ENCODE results near the gene PCDH1. TPM values are rescaled to one million over a fixed set of nuclear protein-coding genes. Genes with fewer than 3 reads are reported as not detected.

Gene PCDH1
- total and polyA plus RNA-seq, 2 of the 13 experiments (the other 11 are each of a cell fraction or from before 2014, with no cell fraction given), result 0.11 to 0.83 TPM

DNA sequence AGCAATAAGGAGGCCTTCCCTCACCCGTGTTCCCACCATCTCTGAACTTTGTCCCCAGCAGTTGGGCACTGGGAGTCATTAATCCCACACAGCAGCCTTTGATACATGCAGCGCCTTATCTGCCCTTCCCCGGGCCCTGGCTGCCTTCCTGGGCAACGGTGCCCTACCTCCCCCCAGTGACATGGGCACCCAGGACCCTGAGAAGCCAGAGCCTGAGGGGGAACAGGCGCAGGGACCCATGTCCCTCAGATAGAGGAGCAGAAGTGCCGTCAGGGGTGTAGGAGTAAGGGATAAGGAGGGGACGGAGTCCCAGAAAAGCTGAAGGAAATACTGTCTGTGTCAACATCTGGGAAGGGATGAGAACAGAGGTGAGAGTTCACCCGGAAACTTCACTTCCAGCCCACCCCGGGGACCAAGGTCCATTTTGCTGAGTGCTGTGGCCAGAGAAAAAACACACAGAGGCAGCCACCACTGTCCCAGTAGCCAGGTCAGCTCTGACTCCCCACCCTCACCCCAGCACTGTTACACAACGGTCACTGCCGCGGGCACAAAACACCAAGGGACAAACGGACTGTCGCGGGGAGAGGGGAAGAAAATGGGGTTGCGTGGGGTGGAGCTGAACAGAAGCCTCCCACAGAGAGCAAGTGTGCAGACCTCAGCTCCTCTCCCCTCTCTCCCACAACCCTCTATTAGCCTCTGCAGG lies 3.8 kb downstream of the PCDH1 start (continued):
- peak; percentile 38 for TF ChIP-seq CEBPG (CRISPR knock-in tag; IDR thresholded peaks at IDR 0.05)
- TF ChIP-seq ZBTB7B (CRISPR knock-in tag; IDR thresholded peaks at IDR 0.05), result peak; percentile 60; the same call in 1 of the 2 replicates
- TF ChIP-seq GABPA (IDR thresholded peaks at IDR 0.05; ENCODE audit: low read depth, low read length), result no peak
- TF ChIP-seq GABPA (CRISPR knock-in tag; IDR thresholded peaks at IDR 0.05; ENCODE audit: low read depth), result peak; percentile 55
- TF ChIP-seq, protein P1, sequence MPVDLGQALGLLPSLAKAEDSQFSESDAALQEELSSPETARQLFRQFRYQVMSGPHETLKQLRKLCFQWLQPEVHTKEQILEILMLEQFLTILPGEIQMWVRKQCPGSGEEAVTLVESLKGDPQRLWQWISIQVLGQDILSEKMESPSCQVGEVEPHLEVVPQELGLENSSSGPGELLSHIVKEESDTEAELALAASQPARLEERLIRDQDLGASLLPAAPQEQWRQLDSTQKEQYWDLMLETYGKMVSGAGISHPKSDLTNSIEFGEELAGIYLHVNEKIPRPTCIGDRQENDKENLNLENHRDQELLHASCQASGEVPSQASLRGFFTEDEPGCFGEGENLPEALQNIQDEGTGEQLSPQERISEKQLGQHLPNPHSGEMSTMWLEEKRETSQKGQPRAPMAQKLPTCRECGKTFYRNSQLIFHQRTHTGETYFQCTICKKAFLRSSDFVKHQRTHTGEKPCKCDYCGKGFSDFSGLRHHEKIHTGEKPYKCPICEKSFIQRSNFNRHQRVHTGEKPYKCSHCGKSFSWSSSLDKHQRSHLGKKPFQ (CRISPR knock-in tag; IDR thresholded peaks at IDR 0.05; ENCODE audit: insufficient replicate concordance), result peak; percentile 47
- no peak for TF ChIP-seq NR2F1 (CRISPR knock-in tag; IDR thresholded peaks at IDR 0.05)
- TF ChIP-seq ETV5 (CRISPR knock-in tag; IDR thresholded peaks at IDR 0.05; ENCODE audit: borderline replicate concordance), result peak; percentile 79; the same call in 1 of the 2 replicates
- peak; percentile 48; the same call in 1 of the 2 replicates for TF ChIP-seq HMG20A (CRISPR knock-in tag; IDR thresholded peaks at IDR 0.05; ENCODE audit: borderline replicate concordance)
- TF ChIP-seq ZIK1 (CRISPR knock-in tag; IDR thresholded peaks at IDR 0.05; ENCODE audit: borderline replicate concordance, low read depth), result 0 out of 2 replicates have a peak, but pooled peaks have one; percentile 37
- peak; percentile 47; the same call in 1 of the 2 replicates for TF ChIP-seq SAFB2 (CRISPR knock-in tag; IDR thresholded peaks at IDR 0.05; ENCODE audit: borderline replicate concordance, low read depth)
- peak; percentile 68 for TF ChIP-seq ELF3 (CRISPR knock-in tag; IDR thresholded peaks at IDR 0.05)
- TF ChIP-seq KDM5B (CRISPR knock-in tag; IDR thresholded peaks at IDR 0.05; ENCODE audit: borderline replicate concordance), result peak; percentile 49; the same call in 1 of the 2 replicates
- TF ChIP-seq ZNF501 (CRISPR knock-in tag; IDR thresholded peaks at IDR 0.05), result peak; percentile 39; the same call in 1 of the 2 replicates
- TF ChIP-seq, protein P2, sequence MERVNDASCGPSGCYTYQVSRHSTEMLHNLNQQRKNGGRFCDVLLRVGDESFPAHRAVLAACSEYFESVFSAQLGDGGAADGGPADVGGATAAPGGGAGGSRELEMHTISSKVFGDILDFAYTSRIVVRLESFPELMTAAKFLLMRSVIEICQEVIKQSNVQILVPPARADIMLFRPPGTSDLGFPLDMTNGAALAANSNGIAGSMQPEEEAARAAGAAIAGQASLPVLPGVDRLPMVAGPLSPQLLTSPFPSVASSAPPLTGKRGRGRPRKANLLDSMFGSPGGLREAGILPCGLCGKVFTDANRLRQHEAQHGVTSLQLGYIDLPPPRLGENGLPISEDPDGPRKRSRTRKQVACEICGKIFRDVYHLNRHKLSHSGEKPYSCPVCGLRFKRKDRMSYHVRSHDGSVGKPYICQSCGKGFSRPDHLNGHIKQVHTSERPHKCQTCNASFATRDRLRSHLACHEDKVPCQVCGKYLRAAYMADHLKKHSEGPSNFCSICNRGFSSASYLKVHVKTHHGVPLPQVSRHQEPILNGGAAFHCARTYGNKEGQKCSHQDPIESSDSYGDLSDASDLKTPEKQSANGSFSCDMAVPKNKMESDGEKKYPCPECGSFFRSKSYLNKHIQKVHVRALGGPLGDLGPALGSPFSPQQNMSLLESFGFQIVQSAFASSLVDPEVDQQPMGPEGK (CRISPR knock-in tag; IDR thresholded peaks at IDR 0.05), result 0 out of 2 replicates have a peak, but pooled peaks have one; percentile 52
- TF ChIP-seq, protein P3, sequence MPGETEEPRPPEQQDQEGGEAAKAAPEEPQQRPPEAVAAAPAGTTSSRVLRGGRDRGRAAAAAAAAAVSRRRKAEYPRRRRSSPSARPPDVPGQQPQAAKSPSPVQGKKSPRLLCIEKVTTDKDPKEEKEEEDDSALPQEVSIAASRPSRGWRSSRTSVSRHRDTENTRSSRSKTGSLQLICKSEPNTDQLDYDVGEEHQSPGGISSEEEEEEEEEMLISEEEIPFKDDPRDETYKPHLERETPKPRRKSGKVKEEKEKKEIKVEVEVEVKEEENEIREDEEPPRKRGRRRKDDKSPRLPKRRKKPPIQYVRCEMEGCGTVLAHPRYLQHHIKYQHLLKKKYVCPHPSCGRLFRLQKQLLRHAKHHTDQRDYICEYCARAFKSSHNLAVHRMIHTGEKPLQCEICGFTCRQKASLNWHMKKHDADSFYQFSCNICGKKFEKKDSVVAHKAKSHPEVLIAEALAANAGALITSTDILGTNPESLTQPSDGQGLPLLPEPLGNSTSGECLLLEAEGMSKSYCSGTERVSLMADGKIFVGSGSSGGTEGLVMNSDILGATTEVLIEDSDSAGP (CRISPR knock-in tag; IDR thresholded peaks at IDR 0.05; ENCODE audit: borderline replicate concordance), result peak; percentile 50; the same call in 1 of the 2 replicates
- TF ChIP-seq, protein P4, sequence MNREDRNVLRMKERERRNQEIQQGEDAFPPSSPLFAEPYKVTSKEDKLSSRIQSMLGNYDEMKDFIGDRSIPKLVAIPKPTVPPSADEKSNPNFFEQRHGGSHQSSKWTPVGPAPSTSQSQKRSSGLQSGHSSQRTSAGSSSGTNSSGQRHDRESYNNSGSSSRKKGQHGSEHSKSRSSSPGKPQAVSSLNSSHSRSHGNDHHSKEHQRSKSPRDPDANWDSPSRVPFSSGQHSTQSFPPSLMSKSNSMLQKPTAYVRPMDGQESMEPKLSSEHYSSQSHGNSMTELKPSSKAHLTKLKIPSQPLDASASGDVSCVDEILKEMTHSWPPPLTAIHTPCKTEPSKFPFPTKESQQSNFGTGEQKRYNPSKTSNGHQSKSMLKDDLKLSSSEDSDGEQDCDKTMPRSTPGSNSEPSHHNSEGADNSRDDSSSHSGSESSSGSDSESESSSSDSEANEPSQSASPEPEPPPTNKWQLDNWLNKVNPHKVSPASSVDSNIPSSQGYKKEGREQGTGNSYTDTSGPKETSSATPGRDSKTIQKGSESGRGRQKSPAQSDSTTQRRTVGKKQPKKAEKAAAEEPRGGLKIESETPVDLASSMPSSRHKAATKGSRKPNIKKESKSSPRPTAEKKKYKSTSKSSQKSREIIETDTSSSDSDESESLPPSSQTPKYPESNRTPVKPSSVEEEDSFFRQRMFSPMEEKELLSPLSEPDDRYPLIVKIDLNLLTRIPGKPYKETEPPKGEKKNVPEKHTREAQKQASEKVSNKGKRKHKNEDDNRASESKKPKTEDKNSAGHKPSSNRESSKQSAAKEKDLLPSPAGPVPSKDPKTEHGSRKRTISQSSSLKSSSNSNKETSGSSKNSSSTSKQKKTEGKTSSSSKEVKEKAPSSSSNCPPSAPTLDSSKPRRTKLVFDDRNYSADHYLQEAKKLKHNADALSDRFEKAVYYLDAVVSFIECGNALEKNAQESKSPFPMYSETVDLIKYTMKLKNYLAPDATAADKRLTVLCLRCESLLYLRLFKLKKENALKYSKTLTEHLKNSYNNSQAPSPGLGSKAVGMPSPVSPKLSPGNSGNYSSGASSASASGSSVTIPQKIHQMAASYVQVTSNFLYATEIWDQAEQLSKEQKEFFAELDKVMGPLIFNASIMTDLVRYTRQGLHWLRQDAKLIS (CRISPR knock-in tag; IDR thresholded peaks at IDR 0.05), result no peak
- peak; percentile 27; the same call in 1 of the 2 replicates for TF ChIP-seq RARA (CRISPR knock-in tag; IDR thresholded peaks at IDR 0.05)
- TF ChIP-seq XRCC5 (optimal IDR thresholded peaks at IDR 0.05; ENCODE audit: low read length), result peak; percentile 78
